SU-DHL-6 (cell line): ENCODE data around the gene FUT6.

ENCODE experiments used
- EZH2phosphoT487 ChIP-seq: fragments of 200-600 bp; sonication (generic), shearing (Covaris generic); conservative IDR thresholded peaks from 2 replicates; pipeline ENCODE4 v1.6.1; 2018; ENCODE audit warnings: mild to moderate bottlenecking, antibody characterized with exemption, low read length, moderate library complexity, mixed read lengths
- TF ChIP-seq, protein P1 (sequence below): fragments of 200-600 bp; sonication (generic); IDR thresholded peaks from one replicate; pipeline ENCODE4 v1.5.1; 2017; ENCODE audit warnings: antibody characterized with exemption, mild to moderate bottlenecking, low read length, moderate library complexity; ENCODE audit not compliant: insufficient read depth, poor library complexity, severe bottlenecking

DNA sequence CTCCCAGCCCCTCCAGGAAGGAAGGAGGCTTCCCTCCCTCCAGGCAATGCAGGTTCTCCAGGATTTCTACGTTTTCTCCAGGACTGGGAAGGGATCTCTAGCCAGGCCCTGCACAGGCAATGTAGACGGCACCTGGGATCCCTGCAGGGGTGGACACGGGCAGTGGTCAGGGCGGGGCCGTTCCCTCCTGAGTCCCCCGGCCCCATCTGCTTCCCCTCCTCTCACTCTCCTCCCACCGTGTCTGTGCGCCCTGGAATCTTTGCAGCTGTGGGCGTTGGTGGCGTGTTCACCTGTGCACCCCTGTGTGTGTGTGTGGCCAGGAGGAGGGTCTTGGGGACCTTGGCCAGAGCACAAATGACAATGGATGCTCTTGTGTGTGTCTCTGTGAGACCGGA lies 24.7 kb downstream of the FUT6 start:
- TF ChIP-seq, protein P1, sequence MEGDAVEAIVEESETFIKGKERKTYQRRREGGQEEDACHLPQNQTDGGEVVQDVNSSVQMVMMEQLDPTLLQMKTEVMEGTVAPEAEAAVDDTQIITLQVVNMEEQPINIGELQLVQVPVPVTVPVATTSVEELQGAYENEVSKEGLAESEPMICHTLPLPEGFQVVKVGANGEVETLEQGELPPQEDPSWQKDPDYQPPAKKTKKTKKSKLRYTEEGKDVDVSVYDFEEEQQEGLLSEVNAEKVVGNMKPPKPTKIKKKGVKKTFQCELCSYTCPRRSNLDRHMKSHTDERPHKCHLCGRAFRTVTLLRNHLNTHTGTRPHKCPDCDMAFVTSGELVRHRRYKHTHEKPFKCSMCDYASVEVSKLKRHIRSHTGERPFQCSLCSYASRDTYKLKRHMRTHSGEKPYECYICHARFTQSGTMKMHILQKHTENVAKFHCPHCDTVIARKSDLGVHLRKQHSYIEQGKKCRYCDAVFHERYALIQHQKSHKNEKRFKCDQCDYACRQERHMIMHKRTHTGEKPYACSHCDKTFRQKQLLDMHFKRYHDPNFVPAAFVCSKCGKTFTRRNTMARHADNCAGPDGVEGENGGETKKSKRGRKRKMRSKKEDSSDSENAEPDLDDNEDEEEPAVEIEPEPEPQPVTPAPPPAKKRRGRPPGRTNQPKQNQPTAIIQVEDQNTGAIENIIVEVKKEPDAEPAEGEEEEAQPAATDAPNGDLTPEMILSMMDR = no peak
- no peak for TF ChIP-seq EZH2phosphoT487
